ENCODE results near the gene FHL3.
A peak's percentile ranks its signal among the peaks of the same experiment; 100 is the strongest.

FHL3 gene

DNA sequence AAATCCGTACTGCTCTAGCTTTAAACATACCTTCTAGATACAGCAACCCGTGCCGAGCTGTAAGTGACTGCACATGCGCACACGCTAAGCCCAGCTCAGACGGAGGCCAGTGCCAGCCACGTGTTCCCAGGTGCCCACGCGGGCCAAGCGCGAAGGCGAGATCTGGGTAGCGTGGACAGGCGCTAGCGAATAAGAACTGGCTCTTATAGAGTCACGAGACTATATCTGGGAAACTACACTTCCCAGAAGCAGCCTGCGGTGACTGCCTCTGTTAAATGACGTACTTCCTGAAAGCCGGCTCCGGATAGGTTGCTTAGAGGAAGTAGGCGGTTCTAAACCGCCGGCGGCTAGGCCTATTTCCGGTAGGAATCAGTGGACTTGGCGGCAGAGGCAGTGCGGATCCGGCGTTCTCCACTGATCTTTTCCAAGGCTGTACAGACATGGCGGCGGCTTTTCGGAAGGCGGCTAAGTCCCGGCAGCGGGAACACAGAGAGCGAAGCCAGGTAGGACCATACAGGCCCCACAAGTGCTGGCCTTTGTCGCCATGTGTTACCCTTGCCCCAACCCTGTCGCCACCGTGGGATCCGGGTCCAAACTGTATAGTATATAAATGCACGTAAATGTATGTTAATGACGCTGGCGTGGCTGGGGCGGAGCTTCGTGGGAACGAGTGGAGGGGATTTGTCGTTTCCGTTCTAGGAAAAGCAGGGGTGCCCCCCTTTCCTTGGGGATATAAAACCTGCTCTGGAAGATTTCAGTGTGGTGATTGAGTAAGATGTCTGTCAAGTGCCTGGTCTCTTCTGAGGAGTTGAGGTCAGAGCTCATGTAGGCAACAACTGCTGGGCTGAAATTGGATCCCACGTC lies 7.3 kb upstream of the FHL3 start, which contains the start of gene UTP11:
Gene UTP11, plus strand, starts transcription at position 372 of the 864 bp plus-strand sequence. Its CDS starts 69 bp downstream, at position 441.
- DNase-seq, result peak; percentile 93

DNA sequence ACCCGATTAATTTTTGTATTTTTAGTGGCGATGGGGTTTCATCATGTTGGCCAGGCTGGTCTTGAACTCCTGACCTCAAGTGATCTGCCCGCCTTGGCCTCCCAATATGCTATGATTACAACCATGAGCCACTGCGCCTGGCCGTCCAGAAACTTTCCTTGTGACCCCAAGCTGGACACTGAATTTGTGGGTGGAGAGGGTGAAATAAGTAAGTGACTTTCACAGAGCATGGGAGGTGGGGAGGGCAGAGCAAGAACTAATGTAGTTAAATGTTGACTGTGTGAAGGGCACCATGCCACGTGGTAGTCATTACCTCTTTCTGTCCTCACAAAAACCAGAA lies 4.5 kb upstream of the FHL3 start:
- DNase-seq, result no peak

DNA sequence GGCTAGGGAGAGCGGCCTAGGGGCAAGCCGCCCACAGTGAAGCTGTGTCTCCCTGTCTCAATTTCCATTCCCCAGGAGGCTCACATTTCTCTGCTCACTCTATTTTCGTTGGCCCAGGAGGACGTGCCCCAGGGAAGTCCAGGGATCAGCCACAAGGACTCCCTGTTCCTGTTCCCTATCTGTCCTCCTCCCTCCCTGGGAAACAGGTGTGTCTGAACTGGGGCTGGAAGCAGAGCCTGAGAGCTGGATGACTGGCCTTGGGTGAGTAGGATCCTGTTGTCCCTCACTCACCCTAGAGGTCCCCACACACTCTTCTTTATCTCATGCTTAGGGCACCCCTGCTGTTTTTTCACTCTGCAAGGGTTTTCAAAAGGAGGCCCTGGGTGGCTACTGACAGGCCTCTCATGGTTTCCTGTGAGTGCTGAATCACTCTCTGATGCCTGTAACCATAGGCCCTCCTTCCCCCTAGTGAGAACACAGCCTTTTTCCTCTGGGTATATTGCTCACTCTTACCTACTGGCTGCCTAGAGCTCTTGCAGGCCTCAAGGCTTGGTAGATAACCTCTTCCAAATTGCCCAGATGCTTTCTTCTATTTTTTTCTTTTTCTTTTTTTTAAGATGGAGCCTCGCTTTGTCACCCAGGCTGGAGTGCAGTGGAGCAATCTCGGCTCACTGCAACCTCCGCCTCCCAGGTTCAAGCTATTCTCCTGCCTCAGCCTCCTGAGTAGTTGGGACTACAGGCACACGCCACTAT lies 4.0 kb upstream of the FHL3 start:
- DNase-seq, result no peak

DNA sequence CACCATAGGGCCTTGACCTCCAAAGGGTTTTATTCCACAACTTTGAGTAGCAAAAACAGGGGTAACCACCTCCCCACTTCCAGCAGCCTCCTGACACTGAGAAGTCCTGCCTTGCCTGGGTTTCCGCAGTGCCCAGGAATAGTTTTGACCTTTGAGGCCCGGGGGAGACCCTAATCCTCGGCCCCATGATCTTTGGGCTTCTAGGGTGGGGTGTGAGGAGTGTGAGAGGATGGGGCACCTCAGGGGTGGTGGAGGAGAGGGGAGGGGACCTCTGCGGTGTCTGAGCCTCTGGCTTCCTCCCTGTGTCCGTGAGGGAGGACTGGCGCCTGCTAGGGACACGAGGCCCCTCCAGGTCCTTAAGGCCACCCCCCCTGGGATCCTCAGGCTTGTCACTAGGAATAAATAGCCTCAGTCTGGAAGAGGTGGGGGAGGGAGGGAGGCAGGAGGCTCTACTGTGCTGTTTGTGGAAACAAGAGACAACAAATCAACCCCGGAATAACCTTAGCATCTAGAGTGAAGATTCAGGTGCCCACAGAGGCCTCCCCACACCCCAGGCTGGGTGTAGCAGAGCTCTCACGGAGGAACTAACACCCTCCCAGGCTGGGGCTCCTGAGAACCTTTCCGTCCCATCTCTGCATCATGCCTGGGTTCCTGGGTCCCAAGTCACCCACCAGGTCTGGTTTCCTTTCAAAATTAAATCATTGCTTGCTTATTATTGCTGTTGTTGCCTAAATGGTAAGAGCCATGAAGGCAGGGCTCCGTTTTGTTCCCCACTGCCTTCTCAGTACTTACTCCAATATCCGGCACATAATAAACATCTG lies 904 bp upstream of the FHL3 start:
- no peak for DNase-seq

DNA sequence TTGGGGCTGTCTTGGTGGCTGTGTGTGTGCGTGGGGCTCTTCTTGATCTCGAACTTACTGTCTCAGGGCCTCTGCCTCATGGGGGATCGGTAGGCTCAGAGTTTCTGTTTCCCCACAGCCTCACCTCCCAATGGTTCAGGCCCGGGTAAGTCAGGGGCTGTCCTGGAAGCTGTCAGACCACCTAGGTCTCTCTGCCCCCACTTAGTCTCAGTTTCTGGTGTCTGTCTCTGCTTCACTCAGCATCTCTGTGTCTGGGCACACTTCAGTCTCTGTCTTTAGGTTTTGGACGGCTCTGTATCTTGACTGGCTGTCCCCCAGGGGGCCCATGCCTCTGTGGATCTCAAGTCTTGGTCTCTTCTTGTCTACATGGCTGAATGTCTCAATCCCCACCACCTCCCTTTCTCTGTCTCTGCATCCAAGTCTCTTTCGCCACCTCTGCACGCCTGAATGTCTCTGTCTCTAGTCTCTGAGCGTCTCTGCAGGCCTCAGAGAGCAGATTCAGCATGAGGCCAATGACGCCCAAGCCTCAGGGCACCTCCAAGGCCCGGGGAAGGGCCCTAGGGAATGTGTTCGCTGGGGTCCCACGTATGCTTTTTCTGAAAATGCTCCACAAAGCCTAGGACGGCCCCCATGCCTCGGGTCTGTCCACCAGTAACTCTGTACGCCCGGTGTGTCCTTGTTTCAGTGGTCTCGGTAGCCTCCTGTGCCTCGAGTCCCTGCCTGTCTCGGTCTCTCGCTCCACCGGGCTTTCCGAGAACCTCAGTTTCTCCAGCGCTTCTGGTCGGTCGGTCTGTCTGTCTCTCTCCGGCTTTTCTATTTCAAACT lies 818 bp downstream of the FHL3 start:
- no peak for DNase-seq

DNA sequence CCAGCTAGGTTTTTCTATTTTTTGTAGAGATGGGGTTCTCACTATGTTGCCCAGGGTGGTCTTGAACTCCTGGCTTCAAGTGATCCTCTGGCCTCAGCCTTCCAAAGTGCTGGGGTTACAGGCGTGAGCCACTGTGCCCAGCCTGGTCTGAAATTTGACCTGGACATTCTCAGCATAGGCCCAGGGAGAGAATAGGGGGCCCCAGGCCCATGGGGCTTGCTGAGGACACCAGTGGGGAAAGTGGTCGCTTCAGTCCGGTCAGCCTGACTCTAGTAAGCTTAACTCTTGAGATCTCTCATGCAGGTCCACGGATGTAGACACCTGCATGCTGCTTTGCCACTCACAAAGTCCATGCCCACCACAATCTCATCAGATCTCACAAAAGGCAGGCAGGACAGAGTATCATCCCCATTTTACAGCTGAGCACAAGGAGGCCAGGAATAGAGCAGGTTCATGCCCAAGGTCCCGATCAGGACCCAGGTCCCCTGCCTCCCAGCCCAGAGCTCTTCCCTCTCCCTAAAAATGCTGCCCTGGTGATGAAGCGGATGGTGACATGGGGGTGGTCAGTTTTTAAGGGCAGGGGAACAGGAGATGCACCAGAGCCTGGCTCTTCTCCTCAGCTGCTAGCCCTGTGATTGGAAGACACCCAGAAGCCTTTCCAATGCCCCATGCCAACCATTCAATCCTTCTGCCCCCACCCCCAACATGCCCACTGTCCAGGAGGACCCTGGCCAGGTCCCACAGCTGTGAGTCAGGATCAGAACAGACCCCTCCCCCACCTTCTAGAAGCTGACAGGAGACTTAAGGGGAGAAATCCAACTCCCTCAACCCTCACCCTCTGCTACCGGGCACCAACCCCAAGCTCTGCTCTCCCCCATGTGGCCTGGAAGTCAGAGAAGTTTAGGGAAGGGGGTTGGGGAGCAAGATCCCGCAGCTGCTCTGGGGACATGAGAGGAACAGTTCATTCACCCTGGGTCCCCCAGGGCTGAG lies 1.8 kb downstream of the FHL3 start:
- DNase-seq, result peak; percentile 54

DNA sequence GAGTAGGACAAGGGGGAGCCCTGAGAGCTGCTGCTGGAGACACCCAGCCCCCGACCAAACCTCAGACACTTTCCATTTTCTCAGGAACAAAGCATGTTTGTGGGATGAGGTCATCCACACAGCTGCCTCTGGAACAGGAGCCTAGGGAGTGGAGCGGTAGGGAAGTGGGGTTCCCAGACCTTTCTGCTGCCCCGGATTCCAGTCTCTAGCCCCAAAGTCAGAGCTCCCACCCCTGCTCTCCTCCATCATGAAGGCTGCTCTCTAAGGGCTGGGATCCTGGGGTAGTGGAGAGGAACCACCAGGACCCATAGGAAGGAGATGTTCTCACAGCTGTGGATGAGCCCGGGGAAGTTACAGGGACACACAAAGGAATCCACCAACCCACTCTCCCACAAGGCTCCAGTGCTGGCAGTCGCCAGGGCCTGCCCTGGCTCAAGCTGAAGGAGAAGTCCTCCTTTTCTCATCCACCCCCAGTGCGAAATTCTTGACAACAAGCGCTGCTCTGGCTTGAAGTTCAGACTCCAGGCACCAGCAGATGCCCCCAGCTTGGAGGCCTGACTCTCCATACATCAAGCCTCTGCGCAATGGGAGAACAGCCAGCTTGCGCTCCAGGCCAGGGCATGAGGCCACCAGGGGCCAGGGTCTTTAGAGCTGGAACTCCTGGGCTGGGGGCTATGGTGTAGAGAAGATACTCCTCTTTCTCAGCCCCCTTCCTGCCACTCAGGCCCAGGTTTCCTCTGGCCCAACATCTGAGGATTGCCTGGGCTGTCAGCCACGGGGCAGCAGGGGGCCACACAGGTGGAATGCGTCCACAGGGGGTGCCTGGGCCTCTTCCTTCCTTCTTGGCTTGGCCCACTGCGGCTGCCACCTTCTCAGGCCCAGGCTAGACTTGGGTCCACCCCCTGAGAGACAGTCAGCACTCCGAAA lies 4.5 kb downstream of the FHL3 start:
- DNase-seq, result peak; percentile 80

DNA sequence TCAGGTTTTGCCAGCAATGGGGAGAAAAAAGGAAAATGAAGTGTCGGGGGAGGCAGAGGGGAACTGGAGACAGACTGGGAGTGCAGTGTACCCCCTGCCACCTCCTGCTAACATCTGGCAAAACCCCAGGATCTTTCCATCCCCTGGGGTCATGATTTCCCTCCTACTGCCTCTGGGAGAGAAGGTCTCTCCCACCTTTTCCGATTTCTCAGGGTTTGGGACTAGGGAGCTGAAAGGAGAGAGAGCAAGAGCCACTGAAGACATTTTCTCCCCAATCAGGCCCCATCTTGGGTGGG lies 5.1 kb downstream of the FHL3 start:
- DNase-seq, result no peak

DNA sequence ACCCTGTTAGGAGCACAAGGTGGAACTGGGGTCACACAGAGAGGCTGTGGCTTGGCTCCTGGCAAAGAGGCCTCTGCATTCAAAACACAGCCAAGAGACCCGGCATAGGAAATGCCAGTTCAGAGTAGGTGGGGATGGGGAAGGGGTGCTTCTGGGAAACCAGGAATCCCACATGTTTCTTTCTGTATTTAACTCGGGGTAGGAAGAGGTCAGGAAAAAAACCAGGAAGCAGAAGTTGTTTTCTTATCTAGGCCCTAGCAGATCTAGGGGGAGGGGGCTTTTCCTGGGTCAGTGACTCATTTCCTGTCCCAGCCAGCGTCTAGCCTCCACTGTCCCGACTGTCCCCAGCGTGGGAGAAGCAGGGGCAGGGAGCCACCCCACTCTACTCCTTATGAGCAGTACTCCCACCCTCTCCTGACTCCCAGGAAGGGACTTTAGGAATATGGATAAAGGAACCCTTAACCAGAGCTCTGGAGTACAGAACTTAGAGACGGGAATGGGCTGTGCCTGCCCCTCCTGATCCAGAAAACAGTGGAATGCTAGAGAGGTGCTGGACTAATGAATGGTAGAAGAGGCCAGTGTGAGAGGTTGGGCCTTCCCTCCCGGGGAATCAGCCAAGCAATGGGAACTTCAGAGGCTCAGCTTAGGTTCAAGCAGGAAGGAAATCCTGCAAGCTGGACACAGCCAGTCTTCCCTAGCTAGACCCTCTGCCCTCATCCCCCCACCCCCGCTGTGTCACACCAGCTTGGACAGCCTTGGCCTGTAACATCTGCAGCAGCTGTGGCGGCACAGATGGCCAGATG lies 5.7 kb downstream of the FHL3 start:
- DNase-seq, result peak; percentile 79

DNA sequence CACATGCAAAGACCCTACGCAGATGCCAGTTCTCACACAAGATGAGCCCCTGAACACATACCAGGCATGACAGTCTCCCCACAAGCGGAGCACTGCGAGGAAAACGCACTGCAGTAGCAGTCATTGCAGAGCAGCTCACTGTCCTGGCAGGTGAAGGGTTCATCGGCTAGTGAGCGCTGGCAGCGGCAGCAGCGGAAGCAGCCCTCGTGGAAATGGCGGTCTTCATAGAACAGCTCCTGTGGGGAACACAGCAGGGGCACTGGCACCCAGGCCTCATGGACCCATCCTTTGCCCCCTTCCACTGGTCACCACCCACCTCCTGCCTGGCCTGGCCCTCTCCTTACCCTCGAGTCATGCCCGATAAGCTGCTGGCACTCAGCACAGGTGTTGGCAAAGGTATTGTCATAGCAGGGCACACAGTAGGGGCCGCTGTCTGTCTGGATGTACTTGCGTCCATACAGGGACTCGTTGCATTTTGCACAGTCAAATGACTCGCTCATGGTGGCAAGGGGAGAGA lies 6.3 kb downstream of the FHL3 start:
- DNase-seq, result no peak

DNA sequence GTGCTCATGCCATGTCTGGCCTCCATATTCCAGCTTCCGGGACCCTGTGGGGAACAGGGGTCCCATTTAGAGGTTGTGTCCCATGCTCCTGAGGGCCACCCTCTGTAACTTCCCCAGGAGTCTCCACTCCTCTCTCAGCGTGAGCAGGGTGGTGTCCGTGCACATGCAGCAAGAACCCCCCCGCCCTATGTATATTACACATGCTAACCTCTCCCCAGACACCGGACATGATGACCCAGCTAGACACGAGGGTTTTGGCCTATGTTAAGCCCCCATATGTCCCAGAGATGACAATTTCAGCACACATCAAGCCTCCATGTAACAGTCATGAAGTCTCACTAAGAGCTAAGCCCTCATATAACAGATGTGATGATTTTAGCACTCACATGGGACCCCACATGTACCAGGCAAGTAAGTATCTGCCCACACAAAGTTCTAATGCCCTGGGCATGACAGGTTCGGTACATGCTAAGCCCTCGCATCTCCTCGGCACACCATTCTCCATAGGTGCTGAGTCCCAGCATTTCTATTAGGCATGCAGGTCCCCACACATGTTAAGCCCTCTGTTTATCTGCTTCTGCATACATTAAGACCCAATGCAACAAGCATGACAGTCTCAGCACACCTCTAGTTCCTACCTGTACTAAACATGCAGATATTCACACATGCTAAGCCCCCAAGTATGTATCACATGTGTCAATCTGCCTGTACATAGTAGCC lies 7.1 kb downstream of the FHL3 start:
- no peak for DNase-seq

DNA sequence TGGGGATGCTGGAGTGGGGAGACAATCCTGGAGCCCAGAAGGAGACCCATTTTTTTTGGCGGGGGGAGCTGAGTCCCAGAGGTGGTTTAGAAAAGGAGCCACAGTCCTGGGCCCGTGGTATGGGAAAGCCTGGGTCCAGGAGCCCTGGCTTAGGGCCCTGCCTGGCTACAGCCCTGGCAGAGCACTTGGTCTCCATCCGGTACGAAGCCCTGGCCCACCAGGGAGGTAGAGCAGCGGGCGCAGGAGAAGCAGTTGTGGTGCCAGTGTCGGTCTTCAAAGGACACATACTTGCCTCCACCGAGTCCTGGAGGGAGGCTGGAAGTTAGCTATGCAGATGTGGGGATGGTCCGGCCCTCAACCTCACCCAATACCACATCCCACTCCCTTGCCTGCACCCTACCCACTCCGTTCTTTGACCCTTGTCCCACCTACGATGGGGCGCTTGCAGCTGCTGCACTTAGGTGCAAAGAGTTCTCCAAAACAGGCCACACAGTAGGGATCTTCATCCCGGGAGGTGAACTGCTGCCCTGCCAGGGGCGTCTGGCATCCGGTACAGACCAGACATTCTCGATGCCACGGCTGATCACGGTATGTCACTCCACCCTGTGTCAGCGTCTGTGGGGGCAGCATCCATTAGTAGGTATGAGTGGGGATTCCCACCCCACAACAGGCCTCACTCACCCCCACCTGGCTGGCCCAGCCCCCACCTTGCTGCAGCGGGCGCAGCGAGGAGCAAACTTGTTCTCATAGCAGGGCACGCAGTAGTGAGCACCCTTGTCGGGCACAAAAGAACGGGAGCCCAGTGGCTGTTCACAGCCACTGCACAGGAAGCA lies 7.8 kb downstream of the FHL3 start:
- no peak for DNase-seq

DNA sequence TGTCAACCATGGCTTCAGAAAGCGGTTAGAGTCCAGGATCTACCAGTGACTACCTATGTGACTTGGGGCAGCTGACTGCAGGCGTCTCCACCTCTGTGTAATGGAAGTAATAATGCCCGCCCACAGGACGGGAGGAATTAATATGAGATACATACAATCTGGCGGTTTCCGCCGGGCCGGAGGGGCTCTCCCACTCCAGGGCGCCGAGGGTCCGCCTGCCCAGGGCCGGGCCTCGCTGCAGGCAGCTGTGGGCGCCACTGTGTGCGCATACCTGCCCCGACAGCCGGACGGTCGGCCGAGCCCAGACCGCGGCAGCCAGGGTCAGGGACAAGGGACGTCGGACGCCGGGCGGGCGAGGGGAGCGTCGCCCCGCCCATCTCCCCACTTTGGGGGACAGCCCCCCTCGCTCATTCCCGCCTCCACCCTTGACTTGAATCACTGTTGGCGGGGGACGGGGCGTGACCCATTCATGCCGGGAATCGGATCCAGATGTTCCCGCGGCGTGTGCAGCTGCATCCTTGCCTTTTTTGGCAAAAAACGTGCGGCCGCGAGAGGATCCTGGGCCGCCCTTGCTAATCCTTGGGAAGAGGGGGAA lies 9.5 kb downstream of the FHL3 start:
- peak; percentile 95 for DNase-seq

DNA sequence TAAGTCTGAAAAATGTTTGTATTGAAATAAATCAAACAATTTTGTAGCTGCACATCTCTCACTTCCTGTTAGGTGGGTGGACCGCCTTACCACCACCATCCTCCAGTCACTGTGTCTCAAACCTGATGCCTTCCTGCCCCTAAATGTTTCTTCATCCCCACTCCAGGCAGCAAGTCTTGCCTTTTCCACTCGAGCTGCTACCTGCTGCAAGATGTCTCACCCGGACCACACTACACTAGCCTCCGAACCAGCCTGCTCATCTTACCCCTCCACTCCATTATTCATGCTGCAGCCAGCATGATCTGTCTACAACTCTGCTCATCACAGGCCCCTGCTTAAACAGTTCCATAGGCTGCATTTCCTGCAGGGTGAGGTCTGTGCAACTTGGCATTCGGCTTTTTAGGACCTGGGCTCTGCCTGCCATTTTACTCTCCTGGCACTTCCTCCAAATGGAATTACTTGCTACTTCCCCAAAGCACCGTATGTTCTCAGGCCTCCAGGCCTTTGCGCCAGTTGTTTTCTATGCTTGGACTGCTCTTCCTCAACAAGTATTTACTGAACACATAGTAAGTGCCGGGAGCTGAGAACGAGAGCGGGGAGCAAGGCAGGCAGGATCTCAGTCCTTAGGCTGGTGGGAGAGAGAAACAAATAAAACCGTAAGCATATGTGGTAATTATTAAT lies 10.3 kb downstream of the FHL3 start:
- DNase-seq, result peak; percentile 45

DNA sequence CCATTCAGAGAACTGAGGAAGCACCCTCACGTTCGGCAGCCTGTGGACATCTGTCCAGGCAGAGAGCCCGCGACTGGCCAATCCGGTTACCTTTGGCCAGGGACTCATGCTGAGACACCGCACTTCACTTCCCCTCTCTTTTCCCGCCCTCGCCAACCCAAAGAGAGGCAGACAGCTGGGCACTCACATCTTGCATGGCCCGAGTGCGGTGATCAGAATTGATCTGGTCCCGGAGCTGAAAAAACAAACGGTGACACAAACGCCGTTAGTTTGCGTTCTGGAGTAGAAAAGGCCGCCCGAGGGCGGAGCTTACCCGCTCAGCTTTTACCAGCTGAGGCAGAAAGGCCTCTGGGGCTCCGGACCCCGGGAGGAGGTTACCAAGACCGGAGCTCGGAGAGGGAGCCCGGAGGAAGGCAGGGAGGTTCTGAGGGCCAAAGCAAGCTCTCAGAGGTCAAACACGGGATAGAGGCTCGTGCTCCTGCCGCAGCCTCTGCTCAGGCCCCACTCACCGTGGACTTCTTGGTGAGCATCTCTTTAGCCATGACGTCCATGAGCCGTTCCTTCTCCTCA lies 15.9 kb downstream of the FHL3 start:
- peak; percentile 54 for DNase-seq

DNA sequence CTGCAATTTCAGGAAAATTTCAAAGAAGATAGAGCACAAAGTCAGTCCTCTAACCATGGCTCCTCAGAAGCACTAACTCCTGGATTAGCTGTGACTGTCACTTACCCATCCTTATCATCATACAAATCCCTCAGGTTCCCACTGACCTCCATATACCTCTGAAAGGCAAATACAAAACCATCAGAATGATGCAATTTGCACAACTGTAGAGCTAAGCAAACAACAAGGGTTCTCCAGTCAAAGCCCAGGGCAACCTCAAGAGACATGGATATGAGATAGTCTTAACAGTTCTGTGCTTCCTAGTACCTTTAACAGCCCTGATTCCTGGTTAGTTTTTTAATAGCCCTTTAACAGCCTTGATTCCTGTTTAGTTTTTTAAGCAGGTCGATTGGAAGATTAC lies 17.6 kb downstream of the FHL3 start:
- no peak for DNase-seq
